Measurements from ENCODE around the gene WIPI1. TPM values are rescaled to one million over a fixed set of nuclear protein-coding genes. Genes with fewer than 3 reads are reported as not detected.
"Not testable (repeated sequence)": the region's sequence is repeated elsewhere in the genome, so short reads cannot be mapped to it uniquely, and the experiment has no call there.

Gene WIPI1
- polyA plus RNA-seq (ENCODE audit: insufficient read length in 3 of 3) = 10 to 100 TPM; 28.4 to 36.2 (median 29.2) TPM
- long read RNA-seq, donor 1, partial matches to known transcripts = 5 of 9 reads
- long read RNA-seq, donor 1, other reads (novel, unspliced or antisense) = 0 of 9 reads
- long read RNA-seq, donor 2, partial matches to known transcripts = 0 of 6 reads
- long read RNA-seq, donor 2, other reads (novel, unspliced or antisense) = 0 of 6 reads
- long read RNA-seq, donor 3, partial matches to known transcripts = 0 of 2 reads
- long read RNA-seq, donor 3, other reads (novel, unspliced or antisense) = 0 of 2 reads
- long read RNA-seq, donor 4, partial matches to known transcripts = 0 of 3 reads
- long read RNA-seq, donor 4, other reads (novel, unspliced or antisense) = 0 of 3 reads
- long read RNA-seq, donor 5, partial matches to known transcripts = 0 of 2 reads
- long read RNA-seq, donor 5, other reads (novel, unspliced or antisense) = 0 of 2 reads
- long read RNA-seq, donor 6, partial matches to known transcripts = 0 of 5 reads
- long read RNA-seq, donor 6, other reads (novel, unspliced or antisense) = 0 of 5 reads
- long read RNA-seq, donor 7, transcript WIPI1-201 (13 exons, 1,832 nt) = major isoform, 5 of 773 reads
- long read RNA-seq, donor 7, partial matches to known transcripts = 742 of 773 reads
- long read RNA-seq, donor 7, other reads (novel, unspliced or antisense) = 25 of 773 reads
- long read RNA-seq, donor 8, partial matches to known transcripts = 0 of 2 reads
- long read RNA-seq, donor 8, other reads (novel, unspliced or antisense) = 0 of 2 reads
- long read RNA-seq, donor 9, partial matches to known transcripts = 10 of 13 reads
- long read RNA-seq, donor 9, other reads (novel, unspliced or antisense) = 0 of 13 reads
- long read RNA-seq, donor 10, partial matches to known transcripts = 0 of 2 reads
- long read RNA-seq, donor 10, other reads (novel, unspliced or antisense) = 0 of 2 reads
- long read RNA-seq, donor 11, partial matches to known transcripts = 0 of 3 reads
- long read RNA-seq, donor 11, other reads (novel, unspliced or antisense) = 0 of 3 reads
- long read RNA-seq, donor 12, transcript WIPI1-201 (13 exons, 1,832 nt) = major isoform, 6 of 6 reads
- long read RNA-seq, donor 12, partial matches to known transcripts = 0 of 6 reads
- long read RNA-seq, donor 12, other reads (novel, unspliced or antisense) = 0 of 6 reads
- long read RNA-seq, donor 13 = 0 reads
- long read RNA-seq, donor 14 = 0 reads
- long read RNA-seq, donor 15 = 0 reads
- long read RNA-seq, donor 16, partial matches to known transcripts = 138 of 225 reads
- long read RNA-seq, donor 16, other reads (novel, unspliced or antisense) = 84 of 225 reads

- DNase-seq = no peak
Observed at GRCh38 chr17:68457168-68457538, at the start of gene WIPI1. Gene WIPI1 (minus strand): TSS chr17:68457496. CDS start chr17:68457421, 75 bp downstream.

- no peak for DNase-seq
Observed at GRCh38 chr17:68505951-68506350, 48.7 kb upstream of the WIPI1 start.

- DNase-seq = no peak
Observed at GRCh38 chr17:68501074-68501473, 43.8 kb upstream of the WIPI1 start.

- DNase-seq = no peak
Observed at GRCh38 chr17:68499587-68499986, 42.3 kb upstream of the WIPI1 start.

- no peak for DNase-seq
Observed at GRCh38 chr17:68498479-68499326, 41.4 kb upstream of the WIPI1 start.

- DNase-seq = no peak
Observed at GRCh38 chr17:68497885-68498319, 40.6 kb upstream of the WIPI1 start.

GRCh38 chr17:68495081-68495480, 37.8 kb upstream of the WIPI1 start:
- no peak for DNase-seq

GRCh38 chr17:68492394-68493054, 35.2 kb upstream of the WIPI1 start:
- DNase-seq = not testable (repeated sequence)

- DNase-seq = no peak
Observed at GRCh38 chr17:68491381-68492231, 34.3 kb upstream of the WIPI1 start.

GRCh38 chr17:68489919-68490318, 32.6 kb upstream of the WIPI1 start:
- DNase-seq = no peak

GRCh38 chr17:68484458-68484857, 27.2 kb upstream of the WIPI1 start:
- DNase-seq = no peak

- DNase-seq = no peak
Observed at GRCh38 chr17:68482576-68483041, 25.3 kb upstream of the WIPI1 start.

- DNase-seq = no peak
Observed at GRCh38 chr17:68480885-68481284, 23.6 kb upstream of the WIPI1 start.

- no peak for DNase-seq
Observed at GRCh38 chr17:68470961-68471360, 13.7 kb upstream of the WIPI1 start.

GRCh38 chr17:68468788-68469187, 11.5 kb upstream of the WIPI1 start:
- DNase-seq = no peak

GRCh38 chr17:68468334-68468733, 11.0 kb upstream of the WIPI1 start:
- no peak for DNase-seq

GRCh38 chr17:68463211-68464019, 6.1 kb upstream of the WIPI1 start:
- no peak for DNase-seq
